DOHH2 (cell line): ENCODE data around the gene SGTB.

Source experiments
- CTCF ChIP-seq: fragments of 200-600 bp; sonication (generic); IDR thresholded peaks from one replicate; pipeline ENCODE4 v1.5.1; 2014; ENCODE audit warnings: antibody characterized with exemption, mild to moderate bottlenecking, low read depth, low read length; ENCODE audit not compliant: poor library complexity, severe bottlenecking
- EZH2phosphoT487 ChIP-seq: fragments of 200-600 bp; sonication (generic); IDR thresholded peaks from 2 replicates; pipeline ENCODE4 v1.6.1; 2017; ENCODE audit warnings: borderline replicate concordance, mild to moderate bottlenecking, antibody characterized with exemption, low read length, moderate library complexity, mixed read lengths

GRCh38 chr5:65672796-65673195 is 49.1 kb downstream of the SGTB start:
- no peak for TF ChIP-seq CTCF
- no peak for TF ChIP-seq EZH2phosphoT487
